CMK (cell line): ENCODE results near the gene PLA2G4C.

Experiments used
- DNase-seq: peaks from one replicate; pipeline ENCODE4 v3.0.0-alpha.2; 2010; ENCODE audit warnings: low read depth

Gene PLA2G4C

DNA sequence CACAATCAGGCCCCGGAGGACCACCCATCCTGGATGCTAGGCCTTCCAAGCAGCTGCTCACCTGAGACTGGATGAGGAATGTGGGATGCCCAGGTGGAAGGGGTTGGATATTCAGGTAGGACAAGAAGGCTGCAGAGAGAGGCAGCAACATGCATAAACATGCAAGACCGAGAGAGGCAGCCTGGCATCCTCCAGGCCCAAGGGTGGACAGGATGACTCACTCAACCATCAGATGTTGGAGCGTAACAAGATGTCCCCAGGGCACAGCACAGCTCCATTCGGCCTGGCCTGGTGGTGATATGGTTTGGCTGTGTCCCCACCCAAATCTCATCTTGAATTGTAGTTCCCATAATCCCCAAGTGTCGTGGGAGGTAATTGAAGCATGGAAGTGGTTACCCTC lies 56.8 kb downstream of the PLA2G4C start:
- DNase-seq = no peak

DNA sequence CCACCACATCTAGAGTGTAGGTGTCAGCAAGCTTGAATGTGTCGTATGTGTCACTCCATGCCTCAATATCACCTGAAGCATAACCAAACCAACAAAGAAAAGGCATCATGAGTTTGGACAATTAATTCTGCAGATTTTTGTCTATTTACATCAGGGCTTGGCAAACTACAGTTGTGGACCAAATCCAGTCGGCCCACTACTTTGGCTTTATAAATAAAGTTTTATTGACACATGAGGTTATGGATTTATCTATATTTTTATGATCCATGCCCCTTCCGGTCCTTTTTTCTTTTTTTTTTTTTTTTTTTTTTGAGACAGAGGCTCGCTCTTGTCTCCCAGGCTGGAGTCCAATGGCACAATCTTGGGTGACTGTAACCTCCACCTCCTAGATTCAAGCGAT lies 57.5 kb downstream of the PLA2G4C start:
- no peak for DNase-seq

GRCh38 chr19:48051335-48052033 lies 59.1 kb downstream of the PLA2G4C start:
- peak; percentile 52 for DNase-seq

DNA sequence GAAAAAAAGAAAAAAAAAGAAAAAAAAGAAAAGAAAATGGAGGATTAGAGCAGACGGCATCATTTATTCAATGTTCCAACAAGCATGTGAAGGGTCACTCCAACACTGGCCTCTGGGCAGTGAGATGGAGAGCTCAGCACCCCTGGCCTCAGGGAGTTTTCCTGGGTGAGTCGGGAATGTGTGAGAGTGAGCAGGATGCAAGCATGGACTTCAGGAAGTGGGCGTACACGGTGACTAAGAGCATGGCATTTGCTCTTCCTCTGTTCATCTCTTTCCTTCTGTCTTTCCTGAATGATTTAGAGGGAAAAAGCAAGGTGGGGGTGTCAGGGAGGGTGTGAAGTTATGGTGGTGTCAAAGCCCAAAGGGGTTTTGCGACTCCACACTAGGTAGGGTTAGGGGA lies 66.1 kb downstream of the PLA2G4C start:
- DNase-seq = no peak

- peak; percentile 90 for DNase-seq
Observed at GRCh38 chr19:48043675-48044258, 66.8 kb downstream of the PLA2G4C start, which contains the start of gene CABP5. Gene CABP5, minus strand, starts transcription at chr19:48044079. Its CDS starts 157 bp downstream, at chr19:48043922.

DNA sequence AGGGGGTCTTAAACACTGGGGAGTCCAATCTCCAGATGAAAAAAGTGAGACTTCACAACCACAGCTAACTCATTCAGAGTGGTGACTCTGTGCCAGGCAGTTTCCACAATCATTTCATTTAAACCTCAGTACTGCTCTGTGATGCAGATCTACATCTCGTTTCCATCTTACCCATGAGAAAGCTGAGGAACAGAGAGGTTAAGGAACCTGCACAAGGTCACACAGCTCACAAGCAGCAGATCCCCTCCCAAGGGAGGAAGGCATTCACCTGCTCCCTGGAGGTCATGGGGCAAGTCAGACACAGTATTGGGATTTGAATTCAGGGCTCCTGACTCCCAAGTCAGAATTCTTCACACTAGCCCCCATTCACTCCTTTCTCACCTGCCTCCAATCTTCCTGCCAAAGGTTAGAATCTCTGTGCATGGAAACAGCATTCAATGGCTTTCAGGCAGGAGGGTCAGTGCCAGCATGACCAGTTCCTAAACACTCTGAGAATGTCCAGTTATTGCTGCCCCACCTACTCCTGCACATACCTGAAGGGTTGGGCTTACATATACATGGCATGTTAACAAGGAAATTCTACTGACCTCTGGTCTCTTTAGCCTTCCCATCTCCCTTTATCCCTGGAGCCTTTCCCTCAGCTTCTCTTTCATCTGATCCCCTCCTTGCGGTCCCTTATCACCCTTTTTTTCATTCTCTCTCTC lies 68.6 kb downstream of the PLA2G4C start:
- no peak for DNase-seq

DNA sequence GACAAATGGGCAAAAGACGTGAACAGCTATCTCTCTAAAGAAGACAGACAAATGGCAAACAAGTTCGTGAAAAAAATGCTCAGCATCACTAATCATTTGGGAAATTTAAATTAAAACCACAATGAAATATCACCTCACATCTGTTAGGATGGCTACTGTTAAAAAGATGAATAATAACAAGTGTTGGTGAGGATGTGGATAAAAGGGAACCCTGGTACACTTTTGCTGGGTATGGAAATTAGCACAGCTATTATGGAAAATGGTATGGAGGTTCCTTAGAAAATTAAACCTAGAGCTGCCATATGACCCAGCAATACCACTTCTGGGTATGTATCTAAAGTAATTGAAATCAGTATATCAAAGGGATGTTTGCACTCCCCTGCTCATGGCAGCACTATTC lies 73.9 kb downstream of the PLA2G4C start:
- no peak for DNase-seq

DNA sequence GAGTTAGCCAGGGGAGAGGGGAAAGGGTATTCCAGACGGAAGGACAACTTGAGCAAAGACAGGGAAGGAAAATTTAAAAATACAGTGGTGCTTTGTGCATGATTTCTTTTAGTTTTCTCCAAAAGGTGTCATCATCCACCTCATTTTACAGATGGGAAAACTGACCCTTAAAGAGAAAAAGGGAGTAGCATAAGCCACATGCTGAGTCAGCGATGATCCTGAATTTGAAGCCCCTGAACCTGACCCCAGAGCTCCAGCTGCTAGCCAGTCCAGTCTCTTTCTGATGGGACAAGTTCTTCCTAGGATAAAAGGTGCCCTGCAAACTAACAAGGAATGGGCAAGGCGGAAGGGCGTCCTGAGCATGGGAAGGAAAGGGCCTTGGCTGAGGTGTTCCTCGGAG lies 77.0 kb downstream of the PLA2G4C start:
- no peak for DNase-seq

DNA sequence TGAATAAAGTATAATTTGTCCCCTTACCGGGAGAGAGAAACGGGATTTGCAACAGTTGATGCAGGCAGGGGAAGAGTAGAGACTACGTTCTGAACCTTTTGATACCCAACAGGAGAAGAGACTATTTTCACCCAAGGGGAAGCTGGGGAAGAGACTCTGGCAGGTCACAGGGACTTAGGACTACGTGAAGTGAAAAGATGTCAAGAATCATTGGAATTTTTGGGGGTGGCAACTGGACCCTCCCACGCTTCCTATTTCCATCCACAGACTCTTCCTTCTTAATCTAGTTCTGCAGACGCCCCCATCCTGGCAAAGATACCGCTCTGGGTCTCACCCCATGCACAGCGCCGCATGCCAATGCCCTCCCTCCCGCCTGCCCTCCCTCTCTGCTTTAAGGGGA lies 80.5 kb downstream of the PLA2G4C start:
- DNase-seq = no peak

GRCh38 chr19:48029431-48029830 lies 81.2 kb downstream of the PLA2G4C start:
- DNase-seq = no peak

GRCh38 chr19:48025480-48025879 lies 85.1 kb downstream of the PLA2G4C start:
- DNase-seq = no peak

DNA sequence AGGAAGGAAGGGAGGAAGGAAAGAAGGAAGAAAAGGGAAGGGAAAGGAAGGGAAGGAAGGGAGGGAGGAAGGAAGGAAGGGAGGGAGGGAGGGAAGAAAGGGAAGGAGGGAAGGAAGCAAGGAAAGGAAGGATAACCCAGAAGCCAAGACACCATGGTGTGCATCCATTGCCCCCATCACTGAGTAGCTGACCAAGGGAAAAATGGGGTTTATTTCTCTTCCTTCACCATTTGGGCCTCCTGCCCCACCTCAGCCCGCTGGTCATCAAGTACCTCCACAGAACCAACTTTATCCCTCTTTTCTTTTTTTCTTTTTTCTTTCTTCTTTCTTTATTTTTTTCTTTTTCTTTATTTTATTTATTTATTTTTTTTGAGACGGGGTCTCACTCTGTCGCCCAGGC lies 87.1 kb downstream of the PLA2G4C start:
- DNase-seq = no peak

- no peak for DNase-seq
Observed at GRCh38 chr19:48023011-48023410, 87.6 kb downstream of the PLA2G4C start.

GRCh38 chr19:48020686-48021085 lies 89.9 kb downstream of the PLA2G4C start:
- no peak for DNase-seq

DNA sequence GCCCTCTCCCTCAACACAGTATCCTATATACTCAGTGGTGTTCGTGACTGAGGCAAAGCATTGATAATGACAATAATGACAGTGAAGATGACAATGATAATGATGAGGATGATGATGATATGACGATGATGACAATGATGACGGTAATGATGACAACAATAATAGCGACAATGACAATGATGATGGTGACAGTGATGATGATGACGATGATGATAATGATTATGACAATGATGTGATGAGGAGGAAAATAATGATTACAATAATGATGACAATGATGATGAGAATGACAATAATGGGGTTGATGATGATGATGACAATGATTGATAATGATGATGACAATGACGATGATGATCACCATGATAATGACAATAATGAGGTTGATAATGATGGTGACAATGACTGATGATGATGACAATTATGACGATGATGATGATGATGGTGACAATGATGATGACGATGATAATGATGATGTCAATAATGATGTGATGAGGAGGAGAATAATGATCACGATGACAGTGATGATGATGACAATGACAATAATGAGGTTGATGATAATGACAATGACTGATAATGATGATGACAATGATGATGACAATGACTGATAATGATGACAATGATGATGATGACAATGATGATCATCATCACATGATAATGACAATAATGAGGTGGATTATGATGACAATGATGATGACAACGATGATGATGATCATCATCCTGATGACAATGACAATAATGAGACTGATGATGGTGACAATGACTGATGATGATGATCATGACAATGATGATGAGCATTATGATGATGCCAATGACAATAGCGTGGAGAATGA lies 99.5 kb downstream of the PLA2G4C start:
- no peak for DNase-seq

DNA sequence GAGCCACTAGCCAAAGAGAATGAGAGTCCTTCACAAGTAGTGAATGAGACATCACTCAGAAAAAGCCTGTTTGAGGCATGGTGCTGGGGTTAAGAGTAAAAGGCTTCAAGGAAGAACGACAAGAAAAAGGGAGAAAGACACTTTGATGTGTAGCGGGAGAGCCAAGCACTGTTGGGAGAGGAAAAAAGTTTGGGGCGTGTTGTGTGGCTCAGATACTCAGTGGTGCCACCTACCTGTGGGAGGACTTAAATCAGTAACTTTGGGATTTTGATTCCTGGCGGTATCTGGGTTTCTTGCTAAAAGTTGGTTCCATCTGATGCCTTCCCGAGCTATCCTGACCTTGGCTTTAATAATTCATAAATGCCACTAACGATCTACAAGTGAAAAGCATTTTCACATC lies 103.9 kb downstream of the PLA2G4C start:
- DNase-seq = peak; percentile 5

DNA sequence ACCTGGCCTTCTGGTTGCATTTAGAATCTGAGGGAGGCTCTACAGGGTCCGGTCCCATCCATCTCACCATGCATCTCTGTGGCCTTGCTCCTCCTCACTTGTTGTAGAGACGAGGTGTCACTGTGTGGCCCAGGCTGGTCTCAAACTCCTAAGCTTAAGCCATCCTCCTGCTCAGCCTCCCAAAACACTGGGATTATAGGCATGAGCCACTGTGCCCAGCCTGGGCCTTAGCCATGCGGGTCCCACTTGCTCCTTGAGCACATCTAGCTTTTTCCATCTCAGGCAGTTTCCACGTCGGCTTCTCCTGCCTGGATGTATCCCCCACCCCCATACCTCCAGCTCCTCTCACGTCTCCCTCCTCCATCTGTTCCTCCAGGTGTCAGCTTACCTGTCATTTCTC lies 106.4 kb downstream of the PLA2G4C start:
- no peak for DNase-seq

- no peak for DNase-seq
Observed at GRCh38 chr19:48000846-48001245, 109.8 kb downstream of the PLA2G4C start.

DNA sequence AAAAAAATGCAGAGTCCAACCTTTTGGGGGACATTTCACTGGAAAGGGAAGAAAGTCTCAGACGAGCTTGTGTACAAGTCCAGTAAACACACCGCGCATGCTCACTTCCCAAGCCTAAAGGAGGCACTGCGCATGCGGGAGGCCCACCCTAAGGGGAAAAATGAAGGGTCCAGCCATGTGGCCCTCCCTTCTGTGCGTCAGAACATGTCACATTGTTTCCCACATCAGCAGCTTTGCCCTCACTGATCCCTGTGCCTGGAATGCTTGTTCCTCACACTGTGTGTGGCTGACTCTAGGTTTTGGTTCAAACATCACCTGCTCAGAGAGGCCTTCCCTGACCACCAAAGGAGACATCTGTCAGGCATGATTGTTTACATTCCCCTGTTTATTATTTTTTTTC lies 111.8 kb downstream of the PLA2G4C start:
- no peak for DNase-seq
